Pons (tissue), 1 donor: Measurements from ENCODE around the gene ZC3H10.
"Not testable (repeated sequence)": the region's sequence is repeated elsewhere in the genome, so short reads cannot be mapped to it uniquely, and the experiment has no call there.

Experiments used
- DNase-seq: peaks from one replicate; pipeline ENCODE4 v3.0.0-alpha.2; 2016; ENCODE audit warnings: low spot score

Gene ZC3H10, protein sequence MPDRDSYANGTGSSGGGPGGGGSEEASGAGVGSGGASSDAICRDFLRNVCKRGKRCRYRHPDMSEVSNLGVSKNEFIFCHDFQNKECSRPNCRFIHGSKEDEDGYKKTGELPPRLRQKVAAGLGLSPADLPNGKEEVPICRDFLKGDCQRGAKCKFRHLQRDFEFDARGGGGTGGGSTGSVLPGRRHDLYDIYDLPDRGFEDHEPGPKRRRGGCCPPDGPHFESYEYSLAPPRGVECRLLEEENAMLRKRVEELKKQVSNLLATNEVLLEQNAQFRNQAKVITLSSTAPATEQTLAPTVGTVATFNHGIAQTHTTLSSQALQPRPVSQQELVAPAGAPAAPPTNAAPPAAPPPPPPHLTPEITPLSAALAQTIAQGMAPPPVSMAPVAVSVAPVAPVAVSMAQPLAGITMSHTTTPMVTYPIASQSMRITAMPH

DNA sequence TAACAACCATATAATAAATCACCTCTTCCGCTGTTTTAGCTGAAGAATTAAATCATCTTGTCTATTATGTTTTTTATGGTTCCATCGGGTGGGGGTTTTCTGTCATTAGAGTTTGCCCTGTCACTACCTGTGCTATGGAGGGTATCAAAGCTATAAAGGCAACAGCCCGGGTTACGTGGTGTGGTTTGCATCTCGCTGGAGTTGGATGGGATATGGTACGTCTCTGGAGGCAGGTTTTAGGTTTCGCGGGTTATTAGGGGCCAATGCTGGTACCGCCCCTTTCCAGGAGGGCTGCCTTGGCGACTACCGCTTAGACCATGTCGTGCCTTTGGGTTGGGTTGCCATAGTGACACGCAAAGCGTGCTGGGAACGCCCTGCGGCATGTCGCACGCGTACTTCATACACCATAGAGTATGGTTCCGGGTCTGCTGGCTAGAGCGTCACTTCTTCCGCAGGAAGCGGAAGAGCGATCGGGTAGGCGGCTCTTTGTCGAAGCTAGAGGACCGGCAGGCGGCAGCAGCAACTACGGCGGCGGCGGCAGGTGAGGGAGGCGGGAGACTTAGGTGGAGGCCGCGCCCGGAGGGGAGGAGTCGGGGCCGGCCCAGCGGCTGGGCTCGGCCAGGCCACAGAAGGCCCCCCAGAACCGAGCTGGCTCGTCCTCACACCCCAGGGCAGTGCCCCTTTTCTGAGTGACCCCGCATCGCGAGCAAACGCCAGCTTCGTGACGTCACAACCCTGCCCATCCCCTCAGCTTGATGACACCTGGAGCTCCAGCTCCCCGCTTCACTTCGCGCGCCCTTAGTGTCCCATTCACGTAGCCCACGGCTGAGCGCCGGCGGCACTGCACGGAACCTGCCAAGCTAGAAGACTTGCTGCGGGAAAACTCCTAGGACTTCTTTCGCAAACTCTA lies at the start of gene ZC3H10:
Gene ZC3H10, plus strand, starts transcription at position 489 of the 910 bp plus-strand sequence. CDS start 2,297 bp downstream, outside the sequence.
- DNase-seq, result peak; percentile 98

DNA sequence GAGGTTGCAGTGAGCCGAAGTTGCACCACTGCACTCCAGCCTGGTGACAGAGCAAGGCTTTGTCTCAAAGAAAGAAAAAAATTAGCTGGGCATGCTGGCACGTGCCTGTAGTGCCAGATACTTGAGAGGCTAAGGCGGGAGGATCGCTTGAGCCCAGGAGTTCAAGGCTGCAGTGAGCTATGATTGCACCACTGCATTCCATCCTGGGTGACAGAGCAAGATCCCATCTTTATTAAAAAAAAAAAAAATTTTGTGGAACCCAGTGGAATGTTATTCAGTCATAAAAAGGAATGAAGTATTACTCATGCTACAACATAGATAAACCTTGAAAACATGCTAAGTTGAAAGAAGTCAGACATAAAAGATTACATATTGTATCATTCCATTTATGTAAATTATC lies 46.4 kb upstream of the ZC3H10 start:
- DNase-seq, result no peak

DNA sequence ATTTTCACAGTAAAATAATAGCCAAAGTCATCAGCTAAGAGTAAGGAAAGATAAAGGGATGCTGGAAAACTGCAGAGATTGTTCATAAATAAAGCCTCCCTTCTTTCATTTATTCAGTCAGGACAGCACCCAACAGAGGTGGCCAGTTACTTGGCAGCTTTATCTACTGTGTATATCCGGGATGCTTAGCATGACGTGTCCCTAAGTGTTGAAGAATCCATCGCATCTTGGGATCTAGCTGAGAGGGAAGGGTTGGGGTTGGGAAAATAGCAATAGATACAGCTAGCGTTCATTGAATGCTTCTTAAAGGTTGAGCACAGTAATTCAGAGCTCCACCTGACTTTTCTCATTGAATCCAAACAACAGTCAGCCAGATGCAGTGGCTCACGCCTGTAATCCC lies 43.7 kb upstream of the ZC3H10 start:
- no peak for DNase-seq

DNA sequence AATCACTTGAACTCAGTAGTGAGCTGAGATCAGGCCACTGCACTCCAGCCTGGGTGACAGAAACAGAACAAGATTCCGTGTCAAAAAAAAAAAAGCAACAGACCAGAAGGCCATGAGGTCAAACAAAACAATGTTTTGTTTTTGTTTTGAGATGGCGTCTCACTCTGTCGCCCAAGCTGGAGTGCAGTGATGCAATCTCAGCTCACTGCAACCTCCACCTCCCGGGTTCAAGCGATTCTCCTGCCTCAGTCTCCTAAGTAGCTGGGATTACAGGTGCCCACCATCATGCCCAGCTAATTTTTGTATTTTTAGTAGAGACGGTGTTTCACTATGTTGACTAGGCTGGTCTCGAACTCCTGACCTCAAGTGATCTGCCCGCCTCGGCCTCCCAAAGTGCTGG lies 40.1 kb upstream of the ZC3H10 start:
- DNase-seq, result not testable (repeated sequence)

DNA sequence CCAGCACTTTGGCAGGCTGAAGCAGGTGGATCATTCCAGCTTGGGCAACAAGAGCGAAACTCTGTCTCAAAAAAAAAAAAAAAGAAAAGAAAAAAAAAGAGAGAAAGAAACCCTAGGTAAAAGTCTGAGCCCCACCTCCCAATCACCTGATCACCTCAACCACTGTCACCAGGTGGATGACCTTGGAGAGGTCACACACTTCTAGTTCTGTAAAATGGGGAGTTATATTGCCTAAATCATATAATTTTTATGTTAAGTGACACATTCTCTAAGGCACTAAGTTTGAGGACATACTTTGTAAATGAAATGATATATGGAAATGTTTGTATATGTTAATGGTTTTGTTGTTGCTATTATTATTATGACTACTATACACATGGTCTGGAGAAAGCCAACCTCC lies 39.6 kb upstream of the ZC3H10 start:
- no peak for DNase-seq

DNA sequence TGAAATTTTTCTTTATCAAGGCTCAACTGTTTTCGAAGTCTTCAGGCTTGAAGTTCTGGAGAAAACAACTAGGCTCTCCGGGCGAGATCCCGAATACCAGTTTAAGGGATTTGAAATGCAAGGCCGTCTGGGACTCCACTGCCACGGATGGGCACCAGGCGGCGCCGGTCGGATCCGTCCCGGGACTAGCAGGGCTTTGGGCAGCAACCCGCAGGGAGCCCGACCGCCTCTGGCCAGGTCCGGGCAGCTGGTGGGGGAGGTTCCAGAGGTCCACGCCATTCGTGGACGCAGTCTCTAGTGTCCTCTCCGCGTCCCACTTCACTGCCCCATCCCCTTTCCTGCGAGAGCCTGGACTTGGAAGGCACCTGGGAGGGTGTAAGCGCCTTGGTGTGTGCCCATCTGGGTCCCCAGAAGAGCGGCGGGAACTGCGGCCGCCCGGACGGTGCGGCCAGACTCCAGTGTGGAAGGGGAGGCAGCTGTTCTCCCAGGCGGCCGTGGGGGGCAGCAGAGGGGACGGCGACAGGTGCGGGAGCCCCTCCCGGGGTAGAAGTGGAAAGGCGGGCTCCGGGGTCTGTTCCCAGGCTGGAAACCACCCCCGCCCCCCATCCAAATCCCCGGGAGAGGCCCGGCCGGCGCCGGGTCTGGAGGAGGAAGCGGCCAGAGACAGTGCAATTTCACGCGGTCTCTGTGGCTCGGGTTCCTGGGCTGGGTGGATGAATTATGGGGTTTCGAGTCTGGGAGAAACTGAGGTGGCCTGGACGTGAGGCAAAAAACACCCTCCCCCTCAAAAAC lies 38.9 kb upstream of the ZC3H10 start:
- DNase-seq, result peak; percentile 86

DNA sequence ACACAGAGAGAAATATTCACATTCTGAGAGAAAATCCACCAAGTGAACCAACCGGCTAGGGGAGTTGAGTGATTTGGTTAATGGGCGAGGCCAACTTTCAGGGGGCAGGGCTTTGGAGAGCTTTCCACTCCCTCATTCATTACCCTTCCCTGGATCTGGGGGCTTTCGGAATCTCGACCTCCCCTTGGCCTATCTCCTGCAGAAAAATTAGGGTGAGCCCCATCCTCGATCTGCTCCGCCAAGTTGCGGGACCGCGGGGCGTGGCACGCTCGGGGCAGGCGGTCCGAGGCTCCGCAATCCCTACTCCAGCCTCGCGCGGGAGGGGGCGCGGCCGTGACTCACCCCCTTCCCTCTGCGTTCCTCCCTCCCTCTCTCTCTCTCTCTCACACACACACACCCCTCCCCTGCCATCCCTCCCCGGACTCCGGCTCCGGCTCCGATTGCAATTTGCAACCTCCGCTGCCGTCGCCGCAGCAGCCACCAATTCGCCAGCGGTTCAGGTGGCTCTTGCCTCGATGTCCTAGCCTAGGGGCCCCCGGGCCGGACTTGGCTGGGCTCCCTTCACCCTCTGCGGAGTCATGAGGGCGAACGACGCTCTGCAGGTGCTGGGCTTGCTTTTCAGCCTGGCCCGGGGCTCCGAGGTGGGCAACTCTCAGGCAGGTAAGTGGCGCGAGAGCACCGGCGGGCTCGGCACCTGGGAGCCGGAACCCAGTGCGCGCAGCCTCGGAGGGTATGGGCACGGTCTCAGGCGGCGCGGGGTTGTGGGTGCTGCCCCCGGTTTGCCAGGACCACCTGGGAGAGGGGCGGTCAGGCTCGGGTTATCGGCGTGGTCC lies 38.1 kb upstream of the ZC3H10 start, which contains the start of gene ERBB3:
Gene ERBB3, plus strand, starts transcription at position 443 of the 833 bp plus-strand sequence. Its CDS starts 136 bp downstream, at position 579.
- peak; percentile 84 for DNase-seq

DNA sequence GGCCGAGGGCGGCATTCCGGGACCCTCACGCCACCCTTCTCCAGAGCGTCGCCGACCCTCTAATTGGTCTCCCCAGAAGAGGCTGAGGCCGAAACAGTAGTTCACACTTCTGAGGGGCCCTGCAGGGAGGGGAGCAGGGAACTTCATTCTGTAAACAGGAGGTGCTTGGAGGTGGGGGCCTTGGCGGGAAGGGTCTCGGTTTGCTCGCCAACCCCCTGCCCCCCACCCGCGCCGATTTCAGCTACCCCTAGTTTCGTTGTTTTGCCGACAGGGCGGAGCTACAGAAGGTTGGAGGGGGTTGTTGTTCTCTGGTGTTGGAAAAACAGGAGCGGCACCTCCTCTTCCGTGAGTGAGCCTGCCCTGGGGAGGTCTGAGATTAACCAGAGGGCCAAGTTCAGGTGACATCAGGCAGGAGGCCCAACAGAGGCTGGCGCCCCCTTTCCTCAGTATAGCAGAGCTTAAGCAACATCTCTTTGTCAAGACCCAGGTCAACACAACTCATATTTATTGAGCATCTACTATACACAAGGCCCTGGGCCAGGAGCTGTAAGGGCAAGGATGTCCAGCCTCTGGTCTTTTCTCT lies 37.4 kb upstream of the ZC3H10 start:
- DNase-seq, result no peak

DNA sequence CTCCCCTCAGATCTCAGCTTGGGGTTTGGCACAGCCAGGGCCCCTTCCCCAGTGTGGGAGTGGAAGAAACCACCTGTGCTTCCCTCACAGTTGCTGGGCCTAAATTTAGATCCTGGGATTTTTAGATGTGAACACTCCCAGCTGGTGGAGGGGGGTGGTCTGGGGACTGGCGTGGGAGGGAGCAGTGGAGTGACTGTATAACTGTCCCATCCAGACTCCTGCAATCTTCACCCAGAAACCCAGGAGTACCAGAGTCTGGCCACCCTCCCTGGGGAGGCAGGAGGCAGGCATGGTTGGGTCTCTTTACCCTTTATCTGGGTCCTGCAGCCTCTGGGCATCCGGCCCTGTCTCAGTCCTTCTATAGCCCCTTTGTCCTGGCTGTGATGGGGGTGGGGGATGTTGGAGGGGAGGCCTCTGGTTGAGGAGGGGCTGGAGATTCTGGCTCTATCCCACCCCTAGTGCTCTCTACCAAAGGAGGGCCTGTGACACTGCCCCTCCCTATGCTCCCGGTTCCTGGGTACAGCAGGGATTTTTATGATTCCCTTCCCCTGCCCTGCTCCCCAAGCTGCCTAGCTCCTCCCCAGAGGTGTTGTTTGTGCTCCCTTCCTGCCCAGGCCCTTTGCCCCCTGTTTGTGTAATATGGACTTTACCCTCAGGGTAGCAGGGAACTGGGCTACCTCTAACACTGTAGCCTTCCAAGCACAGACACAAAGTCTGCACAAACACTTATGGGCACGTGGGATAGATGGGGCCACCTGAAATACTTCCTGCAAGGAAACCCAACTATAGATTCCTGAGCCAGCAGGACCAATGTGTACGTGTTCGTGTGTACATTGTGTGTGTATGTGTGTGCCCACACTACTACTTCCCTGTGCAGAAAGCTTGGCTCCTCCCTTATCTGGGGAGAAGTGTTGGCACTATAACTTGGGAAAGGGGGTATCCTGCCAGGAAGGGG lies 36.4 kb upstream of the ZC3H10 start:
- DNase-seq, result peak; percentile 89

DNA sequence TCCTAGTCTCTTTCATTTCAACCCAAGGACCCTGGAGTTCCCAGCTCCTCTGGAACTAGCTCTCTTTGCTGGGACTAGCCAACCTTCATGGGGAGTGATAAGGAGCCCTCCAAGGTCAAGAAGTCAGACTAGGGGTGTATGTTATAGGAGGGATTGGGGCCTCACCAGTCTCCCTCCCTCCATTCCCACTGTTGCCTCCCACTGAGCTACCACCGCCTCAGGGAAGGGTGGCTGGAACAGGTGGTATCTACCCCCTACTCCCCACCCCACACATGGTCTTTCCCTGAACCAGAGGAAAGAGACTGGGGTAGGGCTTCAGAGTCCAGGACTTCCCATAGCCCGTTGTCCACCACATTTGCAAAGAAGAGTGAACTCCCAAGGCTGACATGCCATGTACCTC lies 35.7 kb upstream of the ZC3H10 start:
- DNase-seq, result no peak

DNA sequence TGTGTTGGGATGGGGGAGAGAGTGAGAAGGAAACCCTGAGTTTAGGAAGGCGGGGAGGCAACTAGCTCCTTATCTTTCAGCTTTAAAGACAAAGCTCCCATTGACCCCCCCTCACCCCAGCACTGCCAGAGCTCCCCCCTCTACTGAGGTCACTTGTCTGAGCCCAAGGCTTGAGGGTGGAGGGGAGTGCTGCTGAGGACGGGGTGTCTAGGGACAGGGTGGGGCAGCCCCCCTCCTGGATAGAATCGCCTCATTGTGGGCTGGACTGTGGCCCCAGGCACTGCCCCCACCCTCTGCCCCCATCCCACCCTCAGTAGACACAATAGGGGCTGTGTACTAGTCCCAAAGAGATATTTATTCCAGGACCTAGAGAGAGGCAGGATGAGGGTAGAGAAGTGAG lies 35.1 kb upstream of the ZC3H10 start:
- DNase-seq, result peak; percentile 96

DNA sequence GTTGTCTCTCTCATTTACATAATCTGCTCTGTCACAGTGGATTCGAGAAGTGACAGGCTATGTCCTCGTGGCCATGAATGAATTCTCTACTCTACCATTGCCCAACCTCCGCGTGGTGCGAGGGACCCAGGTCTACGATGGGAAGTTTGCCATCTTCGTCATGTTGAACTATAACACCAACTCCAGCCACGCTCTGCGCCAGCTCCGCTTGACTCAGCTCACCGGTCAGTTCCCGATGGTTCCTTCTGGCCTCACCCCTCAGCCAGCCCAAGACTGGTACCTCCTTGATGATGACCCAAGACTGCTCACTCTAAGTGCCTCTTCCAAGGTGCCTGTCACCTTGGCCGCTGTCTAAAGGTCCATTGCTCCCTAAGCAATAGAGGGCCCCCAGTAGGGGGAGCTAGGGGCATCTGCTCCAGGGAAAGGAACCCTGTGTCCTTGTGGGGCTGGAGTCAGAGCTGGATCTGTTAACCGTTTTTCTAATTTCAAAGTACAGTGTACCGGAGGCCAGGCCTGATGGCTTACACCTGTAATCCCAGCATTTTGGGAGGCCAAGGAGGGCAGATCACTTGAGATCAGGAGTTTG lies 33.0 kb upstream of the ZC3H10 start:
- DNase-seq, result no peak

DNA sequence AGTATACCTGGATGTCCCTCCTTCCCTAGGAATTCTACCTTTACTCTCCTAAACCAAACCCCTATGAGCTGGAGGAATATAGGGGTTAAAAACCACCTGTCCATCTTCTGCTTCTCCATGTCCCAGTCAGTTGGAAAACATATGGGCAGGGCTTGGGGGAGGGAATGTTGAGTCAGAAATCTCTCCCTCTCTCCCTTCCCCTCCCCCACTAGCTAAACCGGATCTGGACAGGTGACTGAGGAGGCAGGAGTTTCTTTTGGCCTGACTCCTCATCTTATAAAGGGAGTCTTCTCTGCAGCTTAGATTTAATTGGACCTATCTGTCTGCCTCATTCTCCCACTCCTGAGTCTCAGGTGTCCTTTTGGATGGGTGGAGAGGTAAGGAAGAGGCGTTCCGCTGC lies 32.0 kb upstream of the ZC3H10 start:
- DNase-seq, result no peak

DNA sequence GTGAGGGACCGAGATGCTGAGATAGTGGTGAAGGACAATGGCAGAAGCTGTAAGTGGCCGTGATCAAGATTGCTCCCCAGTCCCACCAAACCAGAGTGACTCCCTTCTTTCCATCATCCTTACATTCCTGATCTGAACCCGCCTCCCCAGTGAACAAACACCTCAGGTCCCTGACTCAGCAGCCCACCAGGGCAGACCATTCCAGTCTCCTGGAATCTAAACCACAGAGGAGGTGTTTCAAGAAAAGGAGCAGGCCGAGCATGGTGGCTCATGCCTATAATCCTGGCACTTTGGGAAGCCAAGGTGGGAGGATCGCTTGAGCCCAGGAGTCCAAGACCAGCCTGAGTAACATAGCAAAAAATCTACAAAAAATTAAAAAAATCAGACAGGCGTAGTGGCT lies 31.5 kb upstream of the ZC3H10 start:
- DNase-seq, result no peak

DNA sequence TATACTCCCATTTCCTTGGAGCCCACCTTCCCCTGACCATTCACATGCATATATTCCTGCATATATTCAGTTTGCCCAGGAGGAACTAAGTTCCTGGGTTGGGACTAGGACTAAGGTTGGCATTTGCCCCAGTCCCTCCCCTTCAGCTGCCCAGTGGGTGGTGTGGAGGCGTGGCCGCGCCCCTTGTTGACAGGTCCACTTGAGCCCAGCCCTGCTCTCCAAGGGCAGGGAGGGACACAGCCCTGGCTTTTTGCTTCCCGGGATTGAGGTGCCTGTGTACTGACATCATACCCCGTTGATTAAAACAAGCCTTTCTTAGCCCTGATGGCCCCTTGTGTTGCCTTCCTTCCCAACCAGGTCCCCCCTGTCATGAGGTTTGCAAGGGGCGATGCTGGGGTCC lies 30.8 kb upstream of the ZC3H10 start:
- DNase-seq, result peak; percentile 49

DNA sequence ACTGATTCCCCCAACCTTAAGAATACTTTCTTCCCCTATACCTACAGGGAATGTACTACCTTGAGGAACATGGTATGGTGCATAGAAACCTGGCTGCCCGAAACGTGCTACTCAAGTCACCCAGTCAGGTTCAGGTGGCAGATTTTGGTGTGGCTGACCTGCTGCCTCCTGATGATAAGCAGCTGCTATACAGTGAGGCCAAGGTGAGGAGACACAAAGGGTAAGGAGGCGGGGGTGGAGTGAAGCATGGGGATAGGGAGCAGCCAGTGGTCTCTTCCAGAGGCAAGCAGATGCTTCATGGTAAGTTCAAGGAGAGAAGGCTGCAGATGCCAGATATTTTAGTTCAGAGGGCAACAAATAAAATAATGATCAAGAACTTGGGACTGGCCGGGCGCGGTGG lies 20.3 kb upstream of the ZC3H10 start:
- DNase-seq, result no peak

DNA sequence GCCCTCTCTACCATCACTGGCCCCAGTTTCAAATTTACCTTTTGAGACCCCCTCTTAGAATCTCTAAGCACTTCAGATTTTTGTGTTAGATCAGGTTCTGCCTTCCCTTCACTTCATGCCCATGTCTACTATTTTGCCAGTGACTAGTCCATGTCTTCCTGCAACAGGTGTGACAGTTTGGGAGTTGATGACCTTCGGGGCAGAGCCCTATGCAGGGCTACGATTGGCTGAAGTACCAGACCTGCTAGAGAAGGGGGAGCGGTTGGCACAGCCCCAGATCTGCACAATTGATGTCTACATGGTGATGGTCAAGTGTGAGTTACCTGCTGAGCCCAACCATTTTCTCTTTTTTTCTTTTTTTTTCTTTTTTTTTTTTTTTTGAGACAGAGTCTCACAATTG lies 19.5 kb upstream of the ZC3H10 start:
- DNase-seq, result no peak

DNA sequence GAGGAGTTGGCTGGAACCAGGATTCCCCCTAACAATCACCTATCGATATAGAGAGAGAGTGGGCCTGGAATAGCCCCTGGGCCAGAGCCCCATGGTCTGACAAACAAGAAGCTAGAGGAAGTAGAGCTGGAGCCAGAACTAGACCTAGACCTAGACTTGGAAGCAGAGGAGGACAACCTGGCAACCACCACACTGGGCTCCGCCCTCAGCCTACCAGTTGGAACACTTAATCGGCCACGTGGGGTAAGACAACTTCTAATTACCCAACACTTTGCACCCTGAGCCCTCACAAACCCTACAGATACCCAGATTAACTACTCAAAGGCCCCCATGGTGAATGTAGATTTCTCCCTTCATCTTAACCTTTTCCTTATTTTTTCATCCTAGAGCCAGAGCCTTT lies 18.3 kb upstream of the ZC3H10 start:
- DNase-seq, result no peak

DNA sequence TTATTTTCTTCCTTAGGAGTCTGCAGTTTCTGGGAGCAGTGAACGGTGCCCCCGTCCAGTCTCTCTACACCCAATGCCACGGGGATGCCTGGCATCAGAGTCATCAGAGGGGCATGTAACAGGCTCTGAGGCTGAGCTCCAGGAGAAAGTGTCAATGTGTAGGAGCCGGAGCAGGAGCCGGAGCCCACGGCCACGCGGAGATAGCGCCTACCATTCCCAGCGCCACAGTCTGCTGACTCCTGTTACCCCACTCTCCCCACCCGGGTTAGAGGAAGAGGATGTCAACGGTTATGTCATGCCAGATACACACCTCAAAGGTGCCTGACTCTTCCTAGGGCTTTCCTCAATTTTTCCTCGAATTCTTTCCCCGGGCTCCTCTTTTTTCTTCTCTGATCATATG lies 17.0 kb upstream of the ZC3H10 start:
- DNase-seq, result no peak
